GM19043 (cell line): ENCODE results near the gene MEX3A.
"Not testable (repeated sequence)": the region's sequence is repeated elsewhere in the genome, so short reads cannot be mapped to it uniquely, and the experiment has no call there.

Experiments used
- ATAC-seq: cut with Tn5 transposase; IDR thresholded peaks from one replicate; pipeline ENCODE4 v1.9.1; 2021; ENCODE audit warnings: low read depth; ENCODE audit not compliant: unreplicated experiment

The MEX3A gene

DNA sequence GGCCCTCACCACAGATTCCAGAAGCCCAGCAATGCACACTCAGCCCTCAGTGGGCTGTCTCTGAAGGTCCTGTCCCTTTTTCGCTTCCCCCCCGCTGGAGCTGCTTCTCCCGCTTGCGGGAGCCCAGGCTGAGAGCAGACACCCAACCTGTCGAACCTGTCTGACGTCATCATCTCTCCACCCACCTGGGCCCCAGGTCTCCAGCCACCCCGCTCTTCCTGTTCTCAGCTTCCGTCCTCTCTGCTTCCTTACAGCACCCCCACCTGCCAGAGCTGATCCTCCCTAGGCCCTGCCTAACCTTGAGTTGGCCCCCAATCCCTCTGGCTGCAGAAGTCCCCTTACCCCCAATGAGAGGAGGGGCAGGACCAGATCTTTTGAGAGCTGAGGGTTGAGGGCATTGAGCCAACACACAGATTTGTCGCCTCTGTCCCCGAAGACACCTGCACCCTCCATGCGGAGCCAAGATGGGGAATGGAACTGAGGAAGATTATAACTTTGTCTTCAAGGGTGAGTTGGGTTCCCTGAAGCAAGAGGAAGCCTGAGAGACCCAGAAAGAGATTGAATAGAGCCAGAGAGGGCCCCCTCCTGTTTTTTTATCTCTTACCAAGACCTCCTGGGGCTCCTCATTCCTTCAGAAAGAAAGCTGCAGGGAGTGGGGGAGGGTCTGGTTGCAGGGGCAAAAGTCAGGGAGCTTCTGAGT, 21.2 kb downstream of the MEX3A start, which contains the start of gene RAB25:
RAB25 (plus strand) TSS at position 224 of the 700 bp plus-strand sequence; CDS start at position 465, 241 bp downstream.
- no peak for ATAC-seq

DNA sequence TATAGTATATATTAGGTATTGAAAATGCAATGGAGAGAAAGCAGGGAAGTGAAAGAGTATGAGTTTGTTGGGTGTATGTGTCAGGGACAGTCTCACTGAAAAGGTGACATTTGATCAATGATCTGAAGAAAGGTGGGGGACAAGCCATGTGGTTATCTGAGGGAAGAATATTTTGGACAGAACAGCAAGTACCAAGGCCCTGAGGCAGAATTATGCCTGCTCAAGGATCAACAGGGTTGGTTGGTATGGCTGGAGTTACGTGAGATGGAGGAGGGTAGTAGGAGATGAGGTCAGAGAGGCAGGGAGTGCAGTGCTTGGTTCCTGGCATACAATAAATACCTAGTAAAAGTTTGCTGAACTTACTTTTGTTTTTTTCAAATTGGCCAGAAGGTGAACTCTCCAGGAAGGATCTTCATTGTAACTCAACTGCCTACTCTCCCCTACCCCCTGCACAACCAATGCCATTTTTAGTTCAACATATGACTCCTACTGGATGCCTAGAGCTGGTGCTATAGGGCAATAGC, 25.9 kb downstream of the MEX3A start:
- ATAC-seq, result no peak

GRCh38 chr1:156055281-156056048, 26.8 kb downstream of the MEX3A start:
- no peak for ATAC-seq

DNA sequence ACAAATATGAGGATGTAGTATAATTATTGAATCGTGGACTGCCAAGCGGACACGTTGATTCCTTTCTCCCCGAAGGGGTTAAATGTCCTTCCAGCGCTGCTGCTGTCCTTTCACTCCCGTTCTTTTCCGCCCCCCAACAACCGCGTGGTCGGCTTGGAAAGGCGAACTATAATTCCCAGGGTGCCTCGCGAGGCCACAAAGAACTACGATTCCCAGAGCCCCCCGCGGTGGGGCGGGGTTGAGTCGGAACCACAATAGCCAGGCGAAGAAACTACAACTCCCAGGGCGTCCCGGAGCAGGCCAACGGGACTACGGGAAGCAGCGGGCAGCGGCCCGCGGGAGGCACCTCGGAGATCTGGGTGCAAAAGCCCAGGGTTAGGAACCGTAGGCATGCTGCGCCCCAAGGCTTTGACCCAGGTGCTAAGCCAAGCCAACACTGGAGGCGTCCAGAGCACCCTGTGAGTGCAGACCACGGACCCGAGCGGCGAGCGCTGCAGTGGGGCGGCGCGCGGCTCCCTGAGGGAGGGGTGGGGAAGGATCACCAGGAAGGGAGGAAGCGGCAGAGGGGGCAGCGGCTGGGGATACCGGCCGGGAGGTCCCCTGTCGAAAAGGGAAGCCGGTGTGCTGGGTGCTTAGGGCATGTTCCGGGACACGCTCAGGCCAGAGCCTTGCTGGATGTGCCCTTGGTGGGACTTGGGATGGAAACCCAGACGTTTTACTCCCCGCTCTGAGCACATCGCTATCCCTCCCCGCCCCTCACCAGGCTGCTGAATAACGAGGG, 27.6 kb downstream of the MEX3A start, which contains the start of gene LAMTOR2:
LAMTOR2 (plus strand) TSS at position 283 of the 781 bp plus-strand sequence; CDS start at position 391, 108 bp downstream.
- peak; percentile 77 for ATAC-seq

DNA sequence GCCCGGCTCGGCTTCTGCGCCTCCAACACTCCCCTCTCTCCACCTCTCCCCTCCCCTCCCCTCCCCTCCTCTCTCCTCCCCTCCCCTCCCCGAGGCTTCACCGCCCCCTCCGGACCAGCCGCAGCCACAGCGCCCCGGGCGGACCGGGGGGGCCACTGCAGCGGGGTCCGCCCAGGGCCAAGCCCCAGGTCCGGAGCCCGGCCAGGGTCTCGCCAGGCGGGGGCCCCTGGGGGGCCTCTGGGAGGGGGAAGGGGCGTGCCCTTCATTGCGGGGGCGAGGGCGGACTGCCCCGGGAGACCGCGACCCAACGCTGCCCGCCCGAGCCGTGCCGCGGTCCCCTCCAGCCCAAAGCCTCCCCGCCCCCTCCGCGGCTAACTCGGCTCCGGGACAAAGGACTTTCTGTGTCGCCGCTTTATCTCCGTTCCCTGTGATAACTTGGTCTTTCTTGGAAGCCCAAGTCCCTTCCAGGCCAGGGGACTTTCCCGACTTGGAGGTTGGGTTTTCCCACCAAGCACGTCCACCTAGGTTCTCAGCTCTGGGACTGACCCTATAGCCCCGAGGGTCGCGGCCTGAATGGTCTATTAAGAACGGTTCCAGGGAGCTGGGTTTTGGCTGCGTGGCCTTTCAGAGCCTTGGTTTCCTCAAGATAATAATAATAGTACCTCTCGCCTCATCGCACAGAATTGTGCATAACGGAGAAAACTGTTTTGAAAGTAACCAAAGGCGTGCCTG, 28.3 kb downstream of the MEX3A start, which contains the start of gene UBQLN4:
UBQLN4 (minus strand) TSS at position 31 of the 732 bp plus-strand sequence. CDS start 97 bp downstream, outside the sequence.
- no peak for ATAC-seq

GRCh38 chr1:156052862-156053767, 29.1 kb downstream of the MEX3A start:
- ATAC-seq, result no peak

GRCh38 chr1:156051011-156051725, 31.1 kb downstream of the MEX3A start:
- no peak for ATAC-seq

GRCh38 chr1:156050376-156050775, 31.9 kb downstream of the MEX3A start:
- no peak for ATAC-seq

- ATAC-seq, result no peak
Measured at GRCh38 chr1:156048663-156049258, 33.5 kb downstream of the MEX3A start.

DNA sequence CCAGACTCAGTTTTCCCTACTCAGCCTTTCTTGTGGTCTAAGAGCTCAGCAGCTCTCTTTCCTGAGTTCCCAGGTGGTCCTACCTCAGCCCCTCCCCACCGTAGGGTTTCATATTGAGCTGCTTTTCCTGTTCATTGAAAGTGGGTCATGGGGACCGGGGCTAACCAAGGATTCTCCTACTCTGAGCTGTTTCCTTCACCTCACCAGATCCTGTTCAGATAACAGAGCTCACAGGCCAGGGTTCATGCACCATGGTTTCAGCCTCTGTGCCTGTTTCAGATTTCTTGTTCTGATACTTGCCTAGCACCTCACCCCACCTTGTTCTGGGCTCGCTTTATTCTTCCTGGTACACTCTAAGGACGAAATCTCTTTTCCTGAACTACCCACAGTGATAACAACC, 37.2 kb downstream of the MEX3A start:
- no peak for ATAC-seq

DNA sequence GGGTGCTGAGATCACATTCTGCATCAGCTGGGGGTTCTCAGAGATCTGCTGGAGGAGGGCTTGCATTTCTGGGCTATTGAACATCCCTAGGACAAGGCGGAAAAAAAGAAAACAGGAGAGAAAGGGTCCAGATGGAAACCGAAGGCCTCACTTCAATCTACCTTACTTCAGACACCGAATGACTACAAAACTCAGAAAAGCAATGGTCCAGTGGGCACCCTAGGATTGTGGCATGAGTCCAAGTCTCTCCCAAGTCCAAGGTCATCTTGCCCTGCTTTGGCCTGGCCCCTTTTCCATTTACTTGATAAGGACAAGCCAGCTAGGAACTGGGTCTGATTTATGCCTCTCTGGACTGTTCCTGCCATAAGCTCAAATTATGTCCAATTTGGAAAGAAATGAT, 39.4 kb downstream of the MEX3A start:
- ATAC-seq, result no peak

GRCh38 chr1:156034991-156035390, 47.3 kb downstream of the MEX3A start:
- ATAC-seq, result not testable (repeated sequence)

GRCh38 chr1:156033011-156033410, 49.3 kb downstream of the MEX3A start:
- no peak for ATAC-seq

DNA sequence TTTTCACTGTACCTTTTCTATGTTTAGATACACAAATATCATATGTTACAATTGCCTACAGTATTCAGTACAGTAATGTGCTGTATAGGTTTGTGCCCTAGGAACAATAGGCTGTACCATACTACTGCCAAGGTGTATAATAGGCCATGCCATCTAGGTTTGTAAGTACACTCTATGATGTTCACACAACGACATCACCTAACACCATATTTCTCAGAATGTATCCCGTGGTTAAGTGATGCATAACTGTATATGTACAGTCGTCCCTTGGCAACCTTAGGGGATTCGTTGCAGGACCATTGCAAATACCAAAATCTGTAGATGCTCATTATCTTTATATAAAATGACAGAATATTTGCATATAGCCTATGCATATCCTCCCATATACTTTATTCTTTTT, 55.7 kb downstream of the MEX3A start:
- ATAC-seq, result no peak

DNA sequence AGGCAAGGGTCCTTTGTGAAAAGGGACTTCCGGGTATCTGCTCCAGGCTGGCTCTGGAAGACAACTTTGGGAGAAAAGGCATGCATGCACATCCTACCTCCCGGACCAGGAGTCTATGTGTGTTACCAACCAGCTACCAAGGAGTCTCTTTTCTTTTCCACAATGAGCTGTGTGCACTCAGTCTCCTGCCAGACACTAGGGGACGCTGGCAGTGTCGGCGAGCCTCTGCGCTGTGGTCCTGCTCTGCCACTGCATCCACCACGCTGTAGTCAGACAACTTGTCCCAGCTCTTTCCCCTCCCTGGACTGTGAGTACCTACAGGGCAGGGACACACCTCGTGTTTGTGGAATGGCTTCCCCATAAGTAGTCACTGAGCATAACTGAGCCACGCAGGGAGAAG, 56.4 kb downstream of the MEX3A start:
- ATAC-seq, result no peak

DNA sequence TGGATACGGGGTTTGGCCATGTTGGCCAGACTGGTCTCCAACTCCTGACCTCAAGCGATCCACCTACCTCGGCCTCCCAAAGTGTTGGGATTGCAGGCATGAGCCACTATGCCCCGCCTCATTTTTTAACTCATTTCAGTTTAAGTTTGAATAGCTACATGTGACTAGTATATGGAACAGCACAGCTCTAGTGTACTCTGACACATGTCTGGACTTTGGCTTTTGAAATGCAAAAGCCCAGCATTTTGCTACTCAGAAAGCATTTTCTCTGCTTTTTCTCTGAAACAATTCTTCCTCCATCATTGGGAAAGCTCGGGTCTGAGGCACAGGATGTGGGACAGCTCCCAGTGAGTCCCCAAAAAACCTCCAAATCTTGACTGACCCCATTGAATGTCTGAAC, 57.5 kb downstream of the MEX3A start:
- no peak for ATAC-seq
